ENCODE measurements around the gene GPR85.
"Not testable (repeated sequence)": the region's sequence is repeated elsewhere in the genome, so short reads cannot be mapped to it uniquely, and the experiment has no call there.

Gene GPR85, protein sequence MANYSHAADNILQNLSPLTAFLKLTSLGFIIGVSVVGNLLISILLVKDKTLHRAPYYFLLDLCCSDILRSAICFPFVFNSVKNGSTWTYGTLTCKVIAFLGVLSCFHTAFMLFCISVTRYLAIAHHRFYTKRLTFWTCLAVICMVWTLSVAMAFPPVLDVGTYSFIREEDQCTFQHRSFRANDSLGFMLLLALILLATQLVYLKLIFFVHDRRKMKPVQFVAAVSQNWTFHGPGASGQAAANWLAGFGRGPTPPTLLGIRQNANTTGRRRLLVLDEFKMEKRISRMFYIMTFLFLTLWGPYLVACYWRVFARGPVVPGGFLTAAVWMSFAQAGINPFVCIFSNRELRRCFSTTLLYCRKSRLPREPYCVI

DNA sequence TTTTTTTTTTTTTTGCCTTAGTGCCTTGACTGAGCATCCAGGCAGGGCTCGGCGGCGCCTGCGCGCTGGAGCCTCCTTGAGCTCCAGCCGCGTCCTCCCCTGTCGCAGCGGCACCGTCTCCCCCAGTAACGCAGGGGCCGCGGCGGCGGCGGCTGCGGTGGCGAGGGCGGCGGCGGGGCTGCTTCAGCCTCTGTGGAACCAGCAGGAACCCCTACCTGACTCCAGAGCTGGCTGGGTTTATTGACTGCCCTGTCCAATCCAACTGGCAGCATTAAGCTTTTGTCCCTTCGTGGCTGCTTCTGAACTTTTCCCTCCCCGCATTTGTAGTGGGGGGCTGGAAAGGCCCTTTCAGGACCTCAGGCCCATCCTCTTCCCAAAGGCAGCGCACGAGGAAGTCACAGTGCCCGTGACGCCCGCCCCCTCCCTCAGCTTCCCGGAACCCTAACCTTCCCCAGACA lies at the start of gene GPR85:
TSS of gene GPR85 (minus strand) at position 397 of the 458 bp plus-strand sequence. CDS start 2,106 bp downstream, outside the sequence.
- FAIRE-seq, result no peak

DNA sequence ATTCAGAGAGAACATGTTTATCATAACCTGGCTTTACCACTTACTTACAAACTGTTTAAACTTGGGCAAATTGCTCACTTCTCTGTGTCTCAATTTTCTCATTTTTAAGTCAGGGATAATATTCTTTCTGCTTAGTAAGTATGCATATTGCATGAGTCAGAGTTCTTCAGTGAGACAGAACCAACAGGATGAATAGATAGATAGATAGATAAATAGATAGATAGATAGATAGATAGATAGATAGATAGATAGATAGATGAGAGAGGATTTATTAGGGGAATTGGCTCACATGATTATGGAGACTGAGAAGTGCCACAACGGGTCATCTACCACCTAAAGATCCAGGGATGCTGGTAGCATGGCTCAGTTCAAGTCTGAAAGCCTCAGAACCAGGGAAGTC lies 47.4 kb upstream of the GPR85 start:
- no peak for FAIRE-seq

DNA sequence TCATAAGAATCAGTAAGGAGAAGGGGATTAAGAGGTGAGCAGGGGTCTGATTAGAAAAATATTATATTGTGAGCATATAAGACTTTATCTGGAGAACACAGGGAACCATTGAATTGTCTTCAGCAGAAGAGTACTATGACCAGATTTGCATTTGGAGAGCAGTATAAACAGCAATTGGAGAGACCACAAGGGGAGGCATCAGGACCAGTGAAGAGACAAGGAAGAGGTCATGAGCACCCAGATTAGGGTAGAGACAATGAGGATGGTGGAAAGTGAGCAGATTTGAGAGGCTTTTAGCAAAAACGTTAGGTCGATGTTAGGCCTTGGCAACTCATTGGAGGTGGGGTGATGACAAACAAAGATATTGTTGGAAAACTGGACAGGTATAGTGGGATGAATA lies 44.7 kb upstream of the GPR85 start:
- no peak for FAIRE-seq

DNA sequence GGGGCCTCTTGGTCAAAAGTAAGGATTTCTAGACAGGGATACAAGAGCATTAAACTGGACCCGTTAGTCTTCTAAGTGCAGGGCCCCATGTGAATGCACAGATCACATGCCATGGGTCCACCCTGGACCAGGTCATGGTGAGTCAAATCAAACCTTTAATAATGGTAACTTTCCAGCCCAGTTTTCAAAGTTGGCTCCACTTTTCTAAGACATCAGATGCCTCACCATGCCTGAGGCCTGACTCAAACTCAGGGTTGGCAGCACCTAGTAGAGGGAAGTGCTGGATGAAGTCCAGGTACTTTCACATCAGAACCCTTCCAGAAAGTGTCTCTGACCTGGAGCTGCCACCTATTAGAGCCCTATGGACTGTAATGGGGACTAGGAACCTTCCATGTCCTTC lies 41.4 kb upstream of the GPR85 start:
- no peak for FAIRE-seq

DNA sequence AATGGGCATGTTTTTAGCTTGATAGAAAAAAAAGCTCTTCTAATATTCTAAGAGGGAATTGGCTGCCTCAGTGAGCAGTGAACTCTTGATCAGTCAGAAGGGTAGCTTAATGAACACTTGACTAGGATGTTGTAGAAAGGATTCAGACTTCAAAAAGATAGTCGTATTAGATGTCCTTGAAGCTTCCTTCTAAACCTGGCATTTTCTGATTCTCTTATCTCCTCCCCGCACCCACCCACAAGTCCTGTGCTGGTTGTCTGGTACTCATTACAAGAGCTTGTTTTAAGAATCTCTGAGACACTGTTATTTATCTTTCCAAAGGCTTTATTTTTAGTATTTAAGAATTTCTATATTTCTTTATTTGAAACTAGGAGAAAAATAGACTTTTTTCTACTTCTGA lies 39.1 kb upstream of the GPR85 start:
- peak; percentile 40 for FAIRE-seq

DNA sequence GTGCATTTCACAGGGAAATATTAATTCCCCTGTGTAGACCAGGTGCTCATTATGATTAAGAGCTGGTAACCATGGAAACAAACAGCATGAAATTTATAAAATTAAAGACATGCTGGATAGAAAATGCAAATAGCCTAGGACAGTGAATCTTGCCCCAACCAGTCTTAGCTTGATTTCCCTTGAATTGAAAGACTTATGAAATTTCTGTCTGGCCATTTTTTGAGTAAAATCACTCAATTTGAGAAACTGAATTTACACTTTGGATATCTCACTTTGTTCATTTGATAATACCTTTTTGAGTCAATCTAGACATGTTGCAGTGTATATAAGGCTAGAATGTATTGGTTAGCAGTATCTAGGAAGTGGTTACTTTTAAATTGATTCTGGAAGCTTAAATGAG lies 36.1 kb upstream of the GPR85 start:
- no peak for FAIRE-seq

DNA sequence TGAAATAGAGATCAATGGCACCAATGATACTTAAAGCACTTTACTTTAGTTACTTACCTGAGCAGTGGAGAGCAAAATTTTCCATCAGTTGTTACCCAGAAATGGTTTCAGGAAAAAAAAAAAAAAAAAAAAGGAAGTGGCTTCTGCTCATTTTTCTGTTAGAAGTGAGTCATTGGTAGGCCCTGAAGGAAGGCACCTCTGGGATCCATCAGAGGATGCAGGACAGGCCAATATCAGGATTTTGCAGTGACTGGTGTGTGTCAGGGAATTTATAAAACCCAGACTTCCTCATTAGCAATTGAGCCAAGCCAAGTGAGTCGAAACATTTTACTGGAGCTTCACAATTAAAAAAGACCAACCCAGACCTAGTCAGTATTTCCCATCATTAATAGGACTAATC lies 34.0 kb upstream of the GPR85 start:
- FAIRE-seq, result no peak

DNA sequence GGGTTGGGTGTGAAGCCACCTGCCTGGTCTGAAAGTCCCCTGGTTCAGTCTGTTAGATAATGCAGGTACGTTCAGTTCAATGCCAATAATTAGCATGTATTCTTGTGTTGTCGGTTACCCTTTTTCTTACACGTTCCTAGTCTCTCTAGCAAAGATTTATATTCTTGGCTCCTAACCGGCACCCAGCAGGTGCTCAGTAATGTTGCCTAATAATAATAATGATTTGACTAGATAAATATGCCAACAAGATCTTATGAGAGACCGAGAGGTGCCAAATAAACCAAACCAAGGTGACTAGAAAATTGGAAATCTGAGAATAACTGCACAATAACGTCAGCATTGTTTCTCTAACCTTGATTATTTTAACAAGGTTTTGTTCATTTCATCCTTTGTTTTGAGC lies 32.8 kb upstream of the GPR85 start:
- FAIRE-seq, result no peak

DNA sequence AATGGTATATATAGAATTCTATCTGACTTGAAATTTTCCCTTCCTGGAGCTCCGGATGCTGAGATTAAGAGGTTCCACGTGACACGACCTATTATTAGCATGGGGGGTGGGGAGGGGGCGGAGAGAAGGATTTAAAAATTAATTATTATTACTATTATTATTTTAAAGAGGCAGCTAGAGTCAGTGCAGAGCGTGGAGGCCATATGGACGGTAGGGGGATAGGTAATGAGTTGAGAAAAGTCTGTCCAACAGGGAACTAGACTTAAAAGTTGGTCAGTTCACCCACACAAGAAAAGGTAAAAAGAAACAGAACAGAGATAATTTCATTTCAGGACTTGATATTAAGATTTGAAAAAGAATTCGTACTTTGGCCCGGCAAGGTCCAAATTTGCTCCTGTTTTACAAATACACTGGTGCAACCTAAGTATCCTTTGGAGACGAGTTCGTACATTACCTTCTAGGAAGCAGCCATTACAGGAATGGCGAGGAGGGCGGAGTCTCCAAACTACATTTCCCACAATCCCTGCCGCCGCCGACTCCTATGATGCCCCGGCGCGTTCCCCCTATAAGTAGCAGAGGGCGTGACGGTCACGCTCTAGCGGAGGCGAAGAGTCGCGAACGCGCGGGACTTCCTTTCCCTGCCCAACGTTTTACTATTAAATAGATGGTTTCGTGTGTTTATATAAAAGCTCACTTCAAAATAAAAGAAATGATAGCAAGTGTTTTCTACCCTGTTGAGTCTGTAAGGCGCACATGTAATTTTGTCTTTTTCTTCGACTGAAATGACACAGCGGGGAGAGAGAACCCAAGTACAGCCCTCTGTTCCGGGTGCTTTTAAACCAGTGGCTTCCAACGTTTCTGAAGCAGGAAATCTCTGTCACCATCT lies 31.7 kb upstream of the GPR85 start, which contains the start of gene SMIM30:
TSS of gene SMIM30 (minus strand) at position 481 of the 886 bp plus-strand sequence. CDS start 976 bp downstream, outside the sequence.
- FAIRE-seq, result peak; percentile 96

DNA sequence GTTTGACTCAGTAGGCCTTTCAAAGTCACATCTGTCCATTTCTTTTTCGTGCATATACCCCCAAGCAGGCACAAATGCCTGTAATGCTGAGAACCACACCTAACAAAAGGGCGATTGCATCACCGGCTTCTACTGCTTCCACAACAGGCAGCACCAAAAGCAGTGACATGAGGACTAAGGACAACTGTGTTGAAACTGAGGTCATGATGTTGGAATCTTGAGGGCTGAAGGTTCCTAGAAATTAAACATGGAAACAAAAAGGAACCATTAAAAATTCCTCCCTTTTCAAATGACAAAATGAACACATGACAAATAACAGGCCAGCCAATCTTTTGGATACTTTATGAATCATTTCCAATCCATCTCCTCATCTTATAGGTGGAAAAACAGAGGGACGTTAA lies 30.7 kb upstream of the GPR85 start:
- FAIRE-seq, result not testable (repeated sequence)

DNA sequence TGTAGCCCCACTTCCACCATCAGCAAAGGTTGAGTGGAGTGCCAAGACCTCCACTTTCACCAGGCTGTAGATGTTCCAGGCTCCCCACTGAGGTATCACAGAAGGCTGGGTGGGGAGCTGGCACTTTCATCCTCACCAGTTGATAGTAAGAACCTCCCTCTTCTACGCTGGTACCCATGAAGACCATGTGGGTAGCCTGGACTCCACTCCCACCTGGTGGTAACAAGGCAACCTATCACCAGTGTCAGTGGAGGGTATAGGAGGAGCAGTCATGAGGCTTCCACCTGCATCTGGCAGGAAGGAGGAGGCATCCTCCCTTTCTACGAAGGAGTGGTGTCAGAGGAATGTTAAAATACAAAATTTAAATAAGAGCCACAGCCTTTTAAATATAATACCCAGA lies 27.3 kb upstream of the GPR85 start:
- no peak for FAIRE-seq

DNA sequence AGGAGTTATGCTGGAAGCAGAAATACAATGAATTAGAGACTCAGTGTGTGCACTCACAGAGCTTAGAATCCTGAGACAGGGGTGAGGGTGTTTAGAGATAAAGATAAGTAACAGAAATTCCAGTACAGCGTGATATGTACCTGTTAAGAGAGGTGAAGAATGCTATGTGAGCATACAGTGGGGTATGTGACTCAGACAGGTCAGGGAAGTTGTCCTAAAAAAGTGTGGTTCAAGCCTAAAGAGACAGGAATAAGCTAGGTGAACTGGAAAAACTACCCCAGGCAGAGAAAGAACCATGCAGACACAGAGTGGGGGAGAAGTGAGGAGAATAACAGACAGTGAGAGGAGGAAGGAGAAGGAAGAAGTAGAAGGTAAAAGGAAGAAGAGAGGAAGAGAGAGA lies 23.1 kb upstream of the GPR85 start:
- FAIRE-seq, result no peak

DNA sequence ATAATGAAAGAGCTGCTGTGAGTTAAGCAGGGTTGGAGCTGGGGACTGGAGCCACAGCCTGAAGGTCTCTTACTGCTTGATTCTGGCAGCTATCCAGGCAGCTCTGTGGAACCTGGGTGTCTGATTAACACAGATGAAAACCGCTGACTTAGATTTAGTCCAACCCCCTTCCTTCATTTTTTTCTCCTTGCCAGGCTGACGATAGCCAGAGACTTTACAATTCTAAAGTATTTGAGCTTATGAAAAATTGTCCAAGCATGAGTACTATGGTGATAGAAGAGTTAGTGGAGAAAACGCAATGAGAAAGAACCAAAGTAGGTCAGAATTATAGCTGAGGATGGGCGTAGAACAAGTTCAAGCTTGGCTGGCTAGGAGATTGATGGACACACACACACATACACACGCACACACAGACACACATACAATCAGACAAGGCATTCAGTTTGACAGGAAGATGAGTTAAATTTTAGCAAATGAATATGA lies 13.5 kb upstream of the GPR85 start:
- FAIRE-seq, result no peak

DNA sequence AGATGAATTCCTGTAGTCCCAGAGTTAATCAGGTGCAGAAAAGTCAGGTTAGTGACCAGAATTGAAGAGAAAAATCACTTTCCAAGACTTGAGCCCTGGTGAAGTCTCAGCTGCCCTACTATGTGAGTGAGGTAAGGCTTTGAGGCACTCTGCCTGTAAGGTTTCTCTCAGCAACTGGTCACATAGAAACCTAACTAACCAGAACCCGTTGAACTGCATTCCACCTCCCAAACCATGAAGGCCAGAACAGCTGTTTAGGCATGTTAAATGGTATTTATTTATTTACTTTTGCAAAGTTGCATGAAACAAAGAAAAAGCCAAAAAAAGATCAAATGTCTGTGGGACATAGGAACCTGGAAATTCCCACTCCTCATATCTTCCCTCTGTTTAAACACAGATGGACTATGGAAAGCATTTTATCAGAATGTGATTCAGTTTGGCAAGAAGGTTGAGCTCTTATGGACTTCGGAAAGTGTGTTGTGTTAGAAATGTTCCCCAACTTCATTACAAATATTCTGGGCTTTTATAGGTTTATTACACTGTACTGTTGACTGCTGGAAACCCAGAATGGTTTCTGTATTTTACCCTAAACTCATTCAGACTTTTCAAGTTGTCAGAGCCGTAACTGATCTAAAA lies 12.8 kb upstream of the GPR85 start:
- no peak for FAIRE-seq

DNA sequence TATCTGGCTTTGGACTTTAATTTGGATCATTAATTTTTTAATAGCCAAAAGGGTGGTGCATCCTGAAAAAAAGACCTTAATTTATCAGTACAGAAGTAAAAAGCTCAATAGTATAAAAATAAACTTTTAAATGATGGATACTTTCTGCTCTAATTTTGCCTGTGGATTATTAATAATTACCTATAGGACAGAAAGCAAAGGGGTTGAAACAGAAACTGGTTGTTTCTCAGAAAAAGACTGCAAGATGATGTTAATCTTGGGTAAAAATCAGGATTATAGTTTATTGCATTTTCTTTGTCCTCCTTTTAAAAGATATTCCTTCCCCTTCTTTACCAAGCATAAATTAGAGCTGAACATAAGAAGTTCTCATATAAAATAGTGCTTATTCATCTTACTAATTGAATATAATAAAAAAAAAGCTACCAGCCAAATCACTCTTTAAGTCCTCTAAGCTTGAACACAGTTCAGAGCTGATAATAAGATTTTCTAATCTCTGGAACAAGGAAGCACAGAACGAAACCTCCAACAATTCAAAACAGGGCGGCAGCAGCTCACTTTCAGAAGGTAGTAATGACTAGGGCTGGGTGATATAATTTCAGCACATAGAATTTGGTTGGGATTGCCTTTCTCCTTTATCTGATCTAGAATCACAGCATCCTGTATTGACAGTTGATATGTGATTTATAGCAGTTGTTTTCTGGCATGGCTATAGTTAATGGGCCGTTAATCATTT lies 8.1 kb upstream of the GPR85 start:
- FAIRE-seq, result no peak

DNA sequence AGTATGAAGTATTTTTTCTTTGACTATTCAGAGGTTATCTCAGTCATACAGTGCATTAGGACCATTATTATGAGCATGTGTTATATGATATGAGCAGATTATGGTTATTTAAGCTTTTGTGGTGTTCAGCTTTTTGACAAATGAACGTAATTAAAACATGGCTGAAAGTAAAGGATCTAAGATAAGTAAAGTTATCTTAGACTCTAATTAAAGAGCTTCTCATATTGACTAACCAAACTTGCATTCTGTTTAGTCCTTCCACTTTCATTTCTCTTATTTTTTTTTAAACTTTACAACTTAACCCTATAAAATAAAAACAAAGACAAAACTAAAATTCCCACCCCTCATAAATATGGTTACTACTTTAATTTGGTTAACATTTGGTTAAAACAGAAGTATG lies 6.9 kb upstream of the GPR85 start:
- no peak for FAIRE-seq

DNA sequence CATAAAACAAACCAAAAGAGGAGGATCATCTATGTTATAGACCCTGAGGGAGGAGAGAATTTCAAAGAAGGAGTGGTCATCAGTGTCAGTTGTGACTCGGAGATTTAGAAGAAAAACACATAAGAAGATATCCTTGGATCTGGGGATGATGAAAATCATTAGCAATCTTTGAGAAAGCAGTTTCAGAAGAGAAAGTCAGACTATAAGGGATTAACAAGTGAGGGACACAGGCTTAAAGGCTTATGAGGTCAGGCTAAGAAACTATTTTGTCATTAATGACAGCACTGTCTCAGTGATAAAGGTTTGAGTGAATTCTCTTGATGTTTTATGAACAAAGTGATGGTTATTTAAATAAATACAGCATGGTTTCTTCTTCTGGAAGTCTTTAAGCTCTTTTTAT lies 6.1 kb upstream of the GPR85 start:
- FAIRE-seq, result no peak

DNA sequence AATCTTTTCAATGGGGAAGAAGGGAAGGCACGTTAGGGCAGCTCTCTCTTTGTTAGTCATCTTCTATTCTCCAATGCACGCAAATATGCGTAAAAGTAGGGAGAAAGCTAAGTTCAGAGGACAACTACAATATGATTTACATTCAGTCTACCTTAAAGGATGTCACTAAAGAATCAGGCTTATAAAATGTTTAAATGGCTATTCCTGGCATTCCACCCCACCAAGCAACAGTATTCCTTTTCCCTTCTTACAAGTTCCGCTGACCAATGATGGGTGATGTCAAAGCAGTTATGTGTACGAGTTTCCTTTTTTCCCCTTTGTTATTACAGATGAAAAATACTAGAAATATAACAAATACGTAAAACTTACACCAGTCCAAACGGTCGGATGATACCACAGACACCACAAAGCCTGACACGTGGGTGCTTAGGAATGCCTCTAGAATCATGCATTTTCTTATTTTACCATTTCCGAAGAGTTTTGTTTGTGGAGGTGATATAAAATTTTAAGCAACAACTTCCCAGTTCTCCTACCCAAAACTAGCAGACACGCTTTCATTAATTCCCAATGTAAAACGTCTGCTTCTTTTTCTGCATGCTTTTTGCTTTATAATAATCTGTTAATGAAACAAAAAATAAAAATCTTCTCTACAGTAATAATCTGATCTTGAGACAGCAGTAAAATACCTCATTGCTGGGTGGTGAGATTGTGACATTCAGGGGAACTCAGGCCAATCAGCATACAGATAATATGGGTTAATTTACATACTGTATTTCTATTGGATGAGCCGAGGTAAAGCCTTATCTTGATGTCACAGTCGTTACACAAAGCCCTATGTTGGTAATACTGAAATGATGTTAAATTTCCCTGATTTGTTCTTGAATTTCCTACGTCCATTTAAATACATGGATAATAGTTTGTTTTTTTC lies 708 bp upstream of the GPR85 start:
- FAIRE-seq, result no peak

DNA sequence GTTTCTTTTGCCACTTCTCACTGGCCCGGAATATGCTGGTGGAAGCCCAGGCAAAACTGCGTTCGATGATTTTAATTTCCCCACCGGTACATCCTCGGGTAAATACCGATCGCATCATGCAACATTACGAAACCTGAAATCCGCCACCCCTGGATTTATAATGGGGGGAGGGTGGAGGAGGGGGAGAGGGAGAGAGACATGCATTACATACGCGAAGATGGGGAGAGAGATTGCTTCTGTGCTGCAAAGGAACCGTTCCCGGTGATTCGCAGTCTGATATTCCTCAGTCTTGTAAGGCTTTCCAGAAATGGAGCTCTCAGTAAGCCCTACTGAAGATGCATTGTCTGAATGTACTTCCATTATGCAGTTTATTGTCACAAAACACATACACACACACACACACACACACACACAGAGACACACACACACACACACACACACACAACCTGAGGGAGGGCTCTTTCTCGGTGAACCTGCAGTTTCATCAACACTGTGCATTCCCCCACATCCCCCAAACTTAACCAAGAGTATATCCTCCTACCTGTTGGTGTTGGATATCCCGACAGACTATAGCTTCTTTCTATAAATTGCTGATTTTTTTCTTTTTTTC lies 741 bp downstream of the GPR85 start:
- FAIRE-seq, result no peak

DNA sequence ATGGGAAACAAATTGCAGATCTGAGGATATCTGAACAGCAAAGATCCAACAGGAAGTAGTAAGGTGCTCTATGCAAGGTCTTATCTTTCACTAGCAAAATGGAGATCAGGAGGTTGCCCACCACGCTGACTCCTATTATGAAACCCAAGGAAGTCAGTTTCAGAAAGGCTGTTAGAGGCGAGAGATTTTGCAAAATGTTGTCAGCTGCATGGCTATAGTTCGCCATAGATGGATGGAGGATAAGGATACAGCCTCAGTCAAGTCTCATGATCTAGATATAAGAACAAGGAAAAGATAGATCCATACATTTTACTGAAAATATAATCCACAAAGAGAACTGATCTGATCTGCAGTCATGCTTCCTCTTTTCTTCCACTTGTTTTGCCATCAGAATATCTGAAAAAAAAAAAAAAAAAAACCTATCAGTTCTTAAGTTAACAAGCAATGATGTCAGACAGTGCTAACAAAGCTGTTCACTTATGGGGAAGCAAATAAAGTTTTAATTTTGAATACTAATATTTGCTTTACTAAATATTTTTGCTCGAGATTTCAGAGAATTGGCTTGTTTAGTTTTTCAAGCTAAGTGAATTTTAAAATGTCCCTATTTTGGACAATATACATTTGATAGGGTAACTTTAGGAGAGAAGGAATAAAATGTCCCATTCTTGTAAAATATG lies 2.0 kb downstream of the GPR85 start:
- no peak for FAIRE-seq

Data from G401.6 (cell line).